Neural cell (in vitro differentiated cells): ENCODE measurements around the gene A4GALT.

ENCODE experiments used
- CTCF ChIP-seq: fragments of 450-650 bp; IDR thresholded peaks from 2 replicates; pipeline ENCODE4 v1.5.1; 2014; ENCODE audit warnings: antibody characterized with exemption, mild to moderate bottlenecking, moderate library complexity; ENCODE audit not compliant: poor library complexity, severe bottlenecking
- EP300 ChIP-seq: fragments of 450-650 bp; conservative IDR thresholded peaks from 2 replicates; pipeline ENCODE4 v1.6.1; 2014; ENCODE audit warnings: antibody characterized with exemption, mild to moderate bottlenecking, moderate library complexity; ENCODE audit not compliant: poor library complexity, severe bottlenecking
- EZH2 ChIP-seq: fragments of 200-600, 300-800 bp; shearing (Covaris generic), sonication (generic); IDR thresholded peaks from 2 replicates; pipeline ENCODE4 v1.6.1; 2014; ENCODE audit warnings: antibody characterized with exemption, low read length, borderline replicate concordance, mild to moderate bottlenecking; ENCODE audit not compliant: insufficient read depth, poor library complexity, severe bottlenecking
- MXI1 ChIP-seq: fragments of 450-650 bp; conservative IDR thresholded peaks from 2 replicates; pipeline ENCODE4 v1.6.1; 2014; ENCODE audit warnings: antibody characterized with exemption, mild to moderate bottlenecking; ENCODE audit not compliant: poor library complexity, severe bottlenecking
- POLR2AphosphoS5 ChIP-seq: IDR thresholded peaks from 2 replicates; pipeline ENCODE4 v1.6.1; 2012
- RAD21 ChIP-seq: fragments of 450-650 bp; conservative IDR thresholded peaks from 2 replicates; pipeline ENCODE4 v1.6.1; 2014; ENCODE audit warnings: antibody characterized with exemption, mild to moderate bottlenecking, moderate library complexity
- REST ChIP-seq: IDR thresholded peaks from 2 replicates; pipeline ENCODE4 v1.6.1; 2012; ENCODE audit warnings: borderline replicate concordance
- SMC3 ChIP-seq: fragments of 450-650 bp; conservative IDR thresholded peaks from 2 replicates; pipeline ENCODE4 v1.6.1; 2014; ENCODE audit warnings: antibody characterized with exemption, mild to moderate bottlenecking, moderate library complexity; ENCODE audit not compliant: poor library complexity

GRCh38 chr22:42700355-42700754 lies 20.3 kb downstream of the A4GALT start:
- no peak for TF ChIP-seq CTCF
- TF ChIP-seq EP300 = no peak
- no peak for TF ChIP-seq POLR2AphosphoS5
- TF ChIP-seq REST = no peak
- TF ChIP-seq MXI1 = no peak
- no peak for TF ChIP-seq RAD21
- no peak for TF ChIP-seq EZH2
- no peak for TF ChIP-seq SMC3
